ENCODE measurements around the gene REG4.

The REG4 gene

DNA sequence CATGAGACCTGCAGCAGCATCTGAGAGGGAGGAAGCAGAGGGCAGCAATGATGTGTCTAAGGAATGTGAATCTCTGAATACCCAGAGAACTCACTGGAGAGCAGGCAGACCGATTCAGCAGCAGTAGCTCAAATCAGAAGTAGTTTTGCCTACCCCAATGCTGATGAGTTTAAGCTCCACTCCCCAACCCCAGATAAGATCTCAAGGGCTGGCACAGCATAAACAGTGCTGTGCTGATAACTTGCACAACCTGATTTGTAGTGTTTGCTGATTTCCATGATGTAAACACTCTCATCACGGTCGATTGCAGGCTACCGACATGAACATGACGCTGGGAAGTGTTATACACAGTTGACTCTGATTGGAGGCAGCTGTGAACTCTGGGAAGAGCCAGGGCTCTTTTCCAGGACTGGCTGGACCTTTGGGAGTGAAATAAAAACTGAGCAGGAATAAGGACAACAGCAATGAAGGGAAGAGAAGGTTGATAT, 31.3 kb downstream of the REG4 start:
- DNase-seq (ENCODE audit: low read depth), result no peak

- no peak for DNase-seq (ENCODE audit: low read depth)
Observed at GRCh38 chr1:119778886-119779560, 32.2 kb downstream of the REG4 start.

- no peak for DNase-seq (ENCODE audit: low read depth)
Observed at GRCh38 chr1:119778359-119778758, 32.9 kb downstream of the REG4 start.

DNA sequence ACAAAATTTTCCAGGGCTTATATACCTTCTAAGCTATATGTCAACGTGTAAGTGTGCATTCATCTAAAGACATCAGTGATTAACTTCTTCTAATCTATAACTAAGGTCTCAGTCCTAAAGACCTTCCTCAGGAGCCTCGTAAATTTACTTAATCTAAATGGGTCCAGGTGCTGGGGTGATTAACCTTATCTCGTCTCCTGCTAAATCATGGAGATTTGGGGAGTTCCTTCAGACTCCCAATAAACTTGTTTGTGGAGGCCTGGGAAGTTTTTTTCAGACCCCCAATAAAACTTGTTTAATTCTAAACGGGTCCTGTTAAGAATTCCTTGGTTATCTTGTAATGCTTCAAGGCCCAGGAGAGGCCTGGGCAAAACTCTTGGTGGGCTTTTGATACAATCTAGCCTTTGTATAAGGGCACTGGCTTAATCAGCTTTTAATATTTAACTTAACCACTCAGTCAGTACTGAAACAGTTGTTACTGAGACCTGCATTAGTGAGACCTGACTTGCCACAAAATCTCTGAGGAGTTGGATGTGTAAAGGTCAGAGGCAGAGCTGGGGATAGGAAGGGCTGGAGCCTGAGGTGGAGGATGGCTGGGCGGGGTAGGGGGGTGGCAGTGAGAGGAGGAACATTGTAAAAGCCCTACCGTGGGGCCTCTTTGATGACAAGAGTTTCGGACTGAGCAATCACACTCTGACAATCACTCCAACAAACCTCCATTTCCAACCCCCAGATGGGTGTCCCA, 36.3 kb downstream of the REG4 start:
- no peak for DNase-seq (ENCODE audit: low read depth)

DNA sequence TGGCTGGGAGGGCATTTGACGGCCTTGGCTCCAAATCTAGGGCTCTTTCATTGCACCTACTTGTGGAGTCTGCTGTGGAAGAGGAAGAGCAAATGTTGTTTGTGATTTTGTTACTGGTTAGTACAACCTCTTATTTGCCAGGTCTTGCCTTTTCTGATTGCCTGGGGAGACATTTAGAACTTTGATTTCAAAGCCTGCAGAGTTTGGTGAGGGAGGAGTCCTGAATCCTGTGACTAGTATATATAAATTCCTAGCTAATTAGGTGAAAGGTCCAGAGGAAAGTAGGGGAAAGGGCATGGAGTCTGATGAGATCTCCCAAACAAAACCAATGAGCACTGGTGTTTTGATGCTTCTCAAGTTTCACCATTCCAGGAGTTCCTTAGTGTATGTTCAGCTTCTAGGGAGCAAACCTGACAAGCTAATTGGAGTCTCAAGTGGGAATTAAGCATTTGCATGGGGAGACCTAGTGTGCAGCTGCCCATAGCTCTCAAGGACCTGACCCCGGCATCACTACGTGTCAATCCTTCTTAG, 37.5 kb downstream of the REG4 start:
- DNase-seq (ENCODE audit: low read depth), result no peak

GRCh38 chr1:119772298-119772697, 39.0 kb downstream of the REG4 start:
- DNase-seq (ENCODE audit: low read depth), result no peak

DNA sequence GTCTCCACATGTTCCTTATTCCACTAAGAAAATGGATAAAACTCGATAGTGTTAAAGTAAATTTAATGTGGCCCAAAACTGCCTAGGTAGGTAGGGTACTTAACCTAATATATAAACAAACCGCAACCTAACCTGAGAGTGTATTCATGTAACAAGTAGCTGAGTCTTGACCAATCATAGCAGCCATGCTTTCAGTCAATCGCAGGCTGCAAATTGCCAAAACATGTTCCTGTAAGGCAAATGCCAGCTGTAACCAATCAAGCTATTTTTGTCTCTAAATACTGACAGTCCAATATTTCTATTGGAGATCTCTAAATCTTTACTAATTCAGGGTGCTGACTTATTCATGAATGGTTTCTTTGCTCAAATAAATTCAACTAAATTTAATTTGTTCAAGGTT, 39.5 kb downstream of the REG4 start:
- DNase-seq (ENCODE audit: low read depth), result no peak

DNA sequence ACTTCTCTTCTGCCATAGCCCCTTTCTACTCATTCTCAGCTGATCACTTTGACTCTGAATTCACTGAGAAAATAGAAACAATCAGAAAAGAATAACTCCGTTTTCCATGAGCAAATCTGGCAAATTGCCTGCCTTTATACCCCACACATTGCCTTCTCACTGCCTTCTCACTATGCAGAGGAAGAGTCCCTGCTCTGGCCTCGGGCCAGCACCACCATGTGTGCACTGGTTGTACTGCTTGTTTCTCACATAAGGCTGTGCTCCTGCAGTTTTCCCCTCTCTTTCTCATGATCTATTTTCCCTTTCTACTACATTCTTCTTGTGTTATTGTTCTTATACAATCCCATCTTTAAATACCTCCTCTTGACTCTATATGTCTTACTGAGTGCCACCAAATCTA, 40.2 kb downstream of the REG4 start:
- no peak for DNase-seq (ENCODE audit: low read depth)

DNA sequence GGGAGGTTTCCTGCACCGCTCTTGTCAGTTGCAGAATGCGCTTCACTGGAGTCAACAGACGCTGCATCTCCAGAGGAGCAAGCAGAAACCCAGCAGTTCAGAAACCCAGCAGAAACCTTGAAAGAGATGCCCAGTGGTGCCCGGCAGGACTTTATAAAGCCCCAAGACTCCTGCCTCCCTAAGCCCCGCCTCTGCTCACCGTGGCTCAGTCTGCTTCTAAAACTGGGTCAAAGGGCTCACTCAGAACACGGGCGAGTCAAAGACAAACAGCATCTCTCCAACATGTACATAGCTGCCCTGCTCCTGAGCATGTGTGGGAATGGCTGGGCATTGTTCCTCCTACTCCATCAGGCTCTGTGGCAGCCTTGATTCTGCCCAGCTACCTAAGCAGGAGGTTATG, 42.5 kb downstream of the REG4 start, which contains the start of gene HMGCS2:
TSS of gene HMGCS2 (minus strand) at position 128 of the 400 bp plus-strand sequence. CDS start at position 67, 61 bp downstream.
- DNase-seq (ENCODE audit: low read depth), result no peak

DNA sequence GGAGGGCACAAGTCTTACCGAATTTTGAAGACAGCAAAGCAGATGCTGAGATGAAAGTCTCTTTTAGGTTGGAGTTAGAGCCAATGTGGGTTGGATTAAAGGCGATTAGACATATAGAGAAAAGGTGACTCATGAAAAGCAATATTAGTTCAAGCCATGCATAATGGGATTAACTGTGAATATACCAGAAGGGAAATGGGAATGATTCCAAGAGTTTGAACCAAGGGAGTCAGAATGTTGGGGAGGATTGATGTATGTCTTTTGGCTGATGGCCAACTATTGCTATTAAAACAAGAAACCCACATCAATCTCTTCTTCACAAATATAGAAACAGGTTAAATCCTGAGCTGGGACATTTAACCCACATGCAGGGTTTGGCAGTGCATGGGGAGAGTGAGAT, 43.8 kb downstream of the REG4 start:
- no peak for DNase-seq (ENCODE audit: low read depth)

DNA sequence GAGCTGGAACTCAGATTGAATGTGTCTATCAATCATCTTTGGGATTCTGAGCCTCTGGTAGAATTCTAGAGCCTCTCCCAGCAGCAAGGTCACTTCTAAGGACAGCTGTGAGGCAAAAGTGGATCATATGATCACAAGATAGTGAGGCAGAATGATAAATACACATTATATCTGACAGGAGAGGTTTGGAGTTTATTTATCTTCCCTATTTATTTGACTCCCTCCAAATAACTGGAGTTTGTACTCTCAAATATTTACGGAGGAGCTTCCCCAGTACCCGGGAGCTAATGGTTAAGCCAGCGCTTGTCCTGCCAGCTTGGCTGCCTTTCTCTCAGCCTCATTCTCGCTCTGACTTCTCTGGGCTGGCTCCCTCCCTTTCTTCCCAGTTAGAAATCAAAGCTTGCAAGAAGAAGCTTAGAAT, 44.9 kb downstream of the REG4 start:
- DNase-seq (ENCODE audit: low read depth), result no peak

- no peak for DNase-seq (ENCODE audit: low read depth)
Observed at GRCh38 chr1:119764220-119764619, 47.0 kb downstream of the REG4 start.

DNA sequence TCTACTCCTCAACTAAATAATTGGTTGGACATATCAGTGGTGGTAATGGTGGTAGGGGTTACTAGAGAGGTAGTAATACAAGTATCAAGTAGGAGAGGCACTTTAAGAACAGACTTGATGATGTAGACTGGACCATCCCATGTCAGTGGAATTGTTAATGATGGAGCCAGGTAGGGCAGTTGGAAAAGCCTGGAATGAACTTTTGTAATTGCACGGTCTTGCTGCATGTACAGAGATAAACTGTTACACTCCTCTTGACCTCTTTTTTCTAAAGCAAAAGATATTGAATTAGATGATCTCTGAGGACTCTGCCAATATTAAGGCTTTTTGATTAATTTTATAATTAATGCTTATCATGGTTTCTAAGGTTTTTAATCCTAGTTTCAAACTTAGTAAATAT, 48.3 kb downstream of the REG4 start:
- DNase-seq (ENCODE audit: low read depth), result no peak

GRCh38 chr1:119762409-119762808, 48.9 kb downstream of the REG4 start:
- no peak for DNase-seq (ENCODE audit: low read depth)

DNA sequence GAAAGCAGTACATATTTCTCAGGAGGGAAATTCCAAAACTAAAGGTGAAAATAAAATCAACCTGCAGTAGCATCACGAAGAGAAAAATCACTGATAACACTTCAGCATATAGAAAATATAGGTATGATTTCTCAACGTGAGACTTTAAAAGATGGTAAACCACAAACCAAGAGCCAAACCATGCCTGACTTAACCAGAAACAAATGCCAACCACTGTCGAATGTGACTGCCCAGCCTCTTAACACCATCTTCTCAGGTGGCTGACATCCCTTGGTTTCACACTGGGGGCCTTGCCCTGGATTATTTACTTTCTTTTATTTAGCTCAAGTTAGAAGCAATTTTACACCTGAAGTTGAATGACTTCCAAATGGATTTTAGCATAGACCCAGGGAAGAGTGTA, 52.7 kb downstream of the REG4 start:
- DNase-seq (ENCODE audit: low read depth), result no peak

DNA sequence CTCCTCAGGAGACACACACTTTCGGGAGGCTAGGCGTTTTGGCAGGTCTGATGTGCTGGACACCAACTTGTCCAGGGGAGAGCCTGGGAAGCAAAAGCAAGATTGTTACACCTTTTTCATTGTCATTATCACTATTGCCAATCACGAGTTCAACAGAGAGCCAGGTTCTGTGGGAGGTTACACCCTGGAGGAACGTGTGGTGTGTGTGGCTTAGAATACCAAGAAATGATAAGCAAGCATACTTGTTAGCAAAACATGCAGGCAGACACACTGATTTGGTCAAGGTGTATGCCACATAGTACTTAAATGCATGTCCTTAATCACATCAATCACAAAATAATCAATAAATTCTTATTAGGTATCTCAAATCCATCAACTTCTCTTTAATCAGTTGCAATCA, 58.7 kb downstream of the REG4 start:
- no peak for DNase-seq (ENCODE audit: low read depth)

GRCh38 chr1:119748040-119748439, 63.2 kb downstream of the REG4 start:
- no peak for DNase-seq (ENCODE audit: low read depth)

GRCh38 chr1:119747451-119747850, 63.8 kb downstream of the REG4 start:
- DNase-seq (ENCODE audit: low read depth), result no peak

DNA sequence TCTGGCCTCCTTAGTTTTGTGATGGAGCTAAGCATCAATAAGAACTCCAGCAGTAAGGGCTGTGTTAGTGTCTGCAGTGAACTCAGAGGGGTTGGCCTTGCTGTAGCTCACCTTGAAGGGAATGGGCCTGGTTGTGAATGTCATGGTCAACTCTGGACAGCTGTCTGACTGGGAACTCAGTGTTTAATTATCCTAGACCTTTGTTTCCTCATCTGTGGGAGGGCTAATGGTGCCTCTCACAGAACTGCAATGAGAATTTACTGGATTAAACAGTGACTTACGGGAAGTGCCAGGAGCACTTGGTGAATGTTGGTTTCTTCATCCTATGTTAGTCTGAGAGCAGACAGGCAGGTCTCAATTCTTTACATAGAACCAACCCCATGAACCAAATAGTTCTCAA, 66.2 kb downstream of the REG4 start:
- DNase-seq (ENCODE audit: low read depth), result no peak

GRCh38 chr1:119744598-119744942, 66.7 kb downstream of the REG4 start:
- DNase-seq (ENCODE audit: low read depth), result no peak
